IMR-90 (cell line): ENCODE measurements around the gene RSRC1. TPM values are rescaled to one million over a fixed set of nuclear protein-coding genes. Genes with fewer than 3 reads are reported as not detected.
A peak's percentile ranks its signal among the peaks of the same experiment; 100 is the strongest.

Experiments
- ATAC-seq: fragments of 200-7000 bp; cut with Tn5 transposase; 2 replicates; pipeline ENCODE4 v1.9.1; 2020; ENCODE audit warnings: low read depth, mild to moderate bottlenecking, moderate library complexity
- BruUV-seq: library from RNA; stranded (reverse); fragments of 400-500 nt; replicated peaks from 2 replicates; lab custom pipeline; 2021; lab: Mats Ljungman, UMichigan
- CTCF ChIA-PET: fragments of 300-600 bp; formaldehyde crosslinking; extraction: SDS; loops from one replicate; lab custom pipeline; 2021; ENCODE audit warnings: antibody characterized with exemption; lab: Yijun Ruan, JAX
- POLR2A ChIA-PET: fragments of 300-600 bp; sonication (Branson Sonifier 250); formaldehyde crosslinking; loops from one replicate; lab custom pipeline; 2022; ENCODE audit warnings: antibody characterized with exemption; ENCODE audit not compliant: unreplicated experiment; lab: Charles Lee
- DNase-seq: peaks from one replicate; pipeline ENCODE4 v3.0.0; 2013
- H2AFZ ChIP-seq: replicated peaks from 2 replicates; pipeline ENCODE3; 2013; ENCODE audit warnings: low read length, mild to moderate bottlenecking; ENCODE audit not compliant: poor library complexity
- H2AK5ac ChIP-seq: 2 replicates; pipeline ENCODE4 v1.6.1; 2013; ENCODE audit warnings: low read depth, low read length, inconsistent platforms
- H2AK9ac ChIP-seq: replicated peaks from 2 replicates; pipeline ENCODE3; 2013; ENCODE audit warnings: mild to moderate bottlenecking, low read depth, low read length, moderate library complexity; ENCODE audit not compliant: poor library complexity
- H2BK120ac ChIP-seq: 2 replicates; pipeline ENCODE4 v1.6.1; 2013; ENCODE audit warnings: low read depth, low read length, inconsistent platforms
- H2BK15ac ChIP-seq: 3 replicates; pipeline ENCODE4 v1.6.1; 2013; ENCODE audit warnings: low read depth, low read length, inconsistent platforms
- H2BK20ac ChIP-seq: 2 replicates; pipeline ENCODE4 v1.6.1; 2013; ENCODE audit warnings: low read depth, mild to moderate bottlenecking, inconsistent platforms, low read length, moderate library complexity
- H2BK5ac ChIP-seq: 2 replicates; pipeline ENCODE4 v1.6.1; 2013; ENCODE audit warnings: mild to moderate bottlenecking, low read depth, low read length, inconsistent platforms; ENCODE audit not compliant: poor library complexity, severe bottlenecking
- H3K14ac ChIP-seq: replicated peaks from 2 replicates; pipeline ENCODE4 v1.6.1; 2013; ENCODE audit warnings: low read depth, low read length, inconsistent platforms
- H3K18ac ChIP-seq: 2 replicates; pipeline ENCODE4 v1.6.1; 2013; ENCODE audit warnings: low read depth, low read length, control low read depth
- H3K23ac ChIP-seq: 2 replicates; pipeline ENCODE4 v1.6.1; 2013; ENCODE audit warnings: low read depth, low read length, inconsistent platforms
- H3K27ac ChIP-seq: 2 replicates; pipeline ENCODE4 v1.5.1; 2013; ENCODE audit warnings: mild to moderate bottlenecking, control low read depth, low read length; ENCODE audit not compliant: insufficient read depth
- H3K27me3 ChIP-seq: 2 replicates; pipeline ENCODE4 v1.6.1; 2013; ENCODE audit warnings: low read length; ENCODE audit not compliant: control insufficient read depth, insufficient read depth
- H3K36me3 ChIP-seq: 2 replicates; pipeline ENCODE4 v1.6.1; 2013; ENCODE audit warnings: low read length, mixed read lengths; ENCODE audit not compliant: control insufficient read depth, insufficient read depth
- H3K4ac ChIP-seq: 2 replicates; pipeline ENCODE4 v1.6.1; 2013; ENCODE audit warnings: low read depth, low read length, inconsistent platforms
- H3K4me1 ChIP-seq: 2 replicates; pipeline ENCODE4 v1.6.1; 2013; ENCODE audit warnings: low read length, mixed read lengths; ENCODE audit not compliant: control insufficient read depth, insufficient read depth
- H3K4me2 ChIP-seq: 2 replicates; pipeline ENCODE4 v1.6.1; 2013; ENCODE audit warnings: low read depth, mild to moderate bottlenecking, control low read depth, low read length, moderate library complexity
- H3K4me3 ChIP-seq: 2 replicates; pipeline ENCODE4 v1.5.1; 2013; ENCODE audit warnings: low read depth, mild to moderate bottlenecking, control low read depth, low read length, moderate library complexity; ENCODE audit not compliant: insufficient read depth
- H3K56ac ChIP-seq: 2 replicates; pipeline ENCODE4 v1.6.1; 2013; ENCODE audit warnings: low read length, inconsistent platforms; ENCODE audit not compliant: insufficient read depth; ENCODE audit errors: extremely low read depth
- H3K79me1 ChIP-seq, 2 experiments: 2 replicates each; pipeline ENCODE4 v1.6.1; 2013; ENCODE audit warnings: low read length in 2 of 2, inconsistent platforms in 1 of 2, low read depth in 1 of 2
- H3K9ac ChIP-seq: 2 replicates; pipeline ENCODE4 v1.6.1; 2013; ENCODE audit warnings: low read depth, low read length, control low read depth
- H3K9me1 ChIP-seq: 2 replicates; pipeline ENCODE4 v1.6.1; 2013; ENCODE audit warnings: low read length, inconsistent platforms; ENCODE audit not compliant: insufficient read depth
- H3K9me3 ChIP-seq: 2 replicates; pipeline ENCODE4 v1.6.1; 2013; ENCODE audit warnings: low read length; ENCODE audit not compliant: control insufficient read depth, insufficient read depth
- H4K20me1 ChIP-seq: 2 replicates; pipeline ENCODE4 v1.6.1; 2013; ENCODE audit warnings: low read length, inconsistent platforms; ENCODE audit not compliant: insufficient read depth
- H4K5ac ChIP-seq: 2 replicates; pipeline ENCODE4 v1.6.1; 2013; ENCODE audit warnings: mild to moderate bottlenecking, low read depth, low read length, control low read depth
- H4K8ac ChIP-seq, 2 experiments: 2 replicates each; pipeline ENCODE4 v1.6.1; 2013; ENCODE audit warnings: low read depth in 2 of 2, low read length in 2 of 2, control low read depth in 1 of 2, inconsistent platforms in 1 of 2
- H4K91ac ChIP-seq: 2 replicates; pipeline ENCODE4 v1.6.1; 2013; ENCODE audit warnings: low read depth, low read length, inconsistent platforms; ENCODE audit not compliant: insufficient read depth
- BHLHE40 ChIP-seq: fragments of 150-350 bp; IDR thresholded peaks from 2 replicates; pipeline ENCODE4 v1.6.1; 2016; ENCODE audit warnings: mild to moderate bottlenecking, low read depth, low read length
- CEBPB ChIP-seq: IDR thresholded peaks from 2 replicates; pipeline ENCODE4 v1.6.1; 2012; ENCODE audit warnings: low read depth, low read length, improper control_type of control experiment
- CHD1 ChIP-seq: IDR thresholded peaks from 2 replicates; pipeline ENCODE4 v1.6.1; 2012; ENCODE audit warnings: low read depth, low read length, improper control_type of control experiment
- FOS ChIP-seq: fragments of 150-350 bp; IDR thresholded peaks from 2 replicates; pipeline ENCODE4 v1.6.1; 2016; ENCODE audit warnings: low read depth, low read length
- MAFK ChIP-seq: IDR thresholded peaks from 2 replicates; pipeline ENCODE4 v1.6.1; 2012; ENCODE audit warnings: low read depth, low read length, improper control_type of control experiment
- MAZ ChIP-seq: IDR thresholded peaks from 2 replicates; pipeline ENCODE4 v1.6.1; 2012; ENCODE audit warnings: low read depth, mild to moderate bottlenecking, low read length, improper control_type of control experiment, moderate library complexity, borderline replicate concordance
- MXI1 ChIP-seq: IDR thresholded peaks from 2 replicates; pipeline ENCODE4 v1.6.1; 2012; ENCODE audit warnings: low read depth, mild to moderate bottlenecking, low read length, moderate library complexity, borderline replicate concordance
- NFE2L2 ChIP-seq: fragments of 150-350 bp; IDR thresholded peaks from 2 replicates; pipeline ENCODE4 v1.6.1; 2016; ENCODE audit warnings: low read depth, mild to moderate bottlenecking, low read length
- POLR2A ChIP-seq: IDR thresholded peaks from 2 replicates; pipeline ENCODE4 v1.6.1; 2012; ENCODE audit warnings: mild to moderate bottlenecking, low read depth, low read length
- RAD21 ChIP-seq: IDR thresholded peaks from 2 replicates; pipeline ENCODE4 v1.6.1; 2012; ENCODE audit warnings: low read length, improper control_type of control experiment
- RFX5 ChIP-seq: IDR thresholded peaks from 2 replicates; pipeline ENCODE4 v1.8.0; 2012; ENCODE audit warnings: low read depth, mild to moderate bottlenecking, low read length, moderate library complexity
- SMC3 ChIP-seq: fragments of 150-350 bp; IDR thresholded peaks from 2 replicates; pipeline ENCODE4 v1.6.1; 2016; ENCODE audit warnings: low read depth, mild to moderate bottlenecking, antibody characterized with exemption, low read length, moderate library complexity
- WGBS, 2 experiments: methylation state at CpG; one replicate each; pipeline versions ENCODE4 v1.1.5 to v1.1.7; 2013; ENCODE audit warnings: missing lambda C conversion rate in 2 of 2; ENCODE audit not compliant: insufficient read length in 1 of 2; ENCODE audit errors: extremely low coverage in 2 of 2; 5-methylcytosine and 5-hydroxymethylcytosine counted together
- dilution Hi-C: fragments of 300-500 bp; cut with HindIII; formaldehyde crosslinking; loops from one replicate; pipeline ENCODE4 v1.14.3; 2018; ENCODE audit warnings: low sequenced_read_pairs; ENCODE audit not compliant: unreplicated experiment
- in situ Hi-C: fragments of 300-500 bp; cut with MboI; formaldehyde crosslinking; loops from 3 replicates; pipeline ENCODE4 v1.14.3; 2019; ENCODE audit warnings: low sequenced_read_pairs, inconsistent platforms, mixed read lengths
- intact Hi-C: fragments of 100-400 bp; cut with micrococcal nuclease; formaldehyde crosslinking; loops from 2 replicates; pipeline ENCODE4 v1.10.0; 2022
- polyA plus RNA-seq, 3 experiments: library from polyadenylated mRNA; depleted of rRNA; stranded (reverse); fragments of >200 nt; gene quantifications; 2 replicates each; pipeline ENCODE4 v1.2.3, GENCODE V29; 2012; ENCODE audit warnings: low replicate concordance in 1 of 3
- total RNA-seq: library from RNA; depleted of rRNA; stranded (reverse); fragments of >200 nt; gene quantifications from 2 replicates; pipeline ENCODE4 v1.2.3, GENCODE V29; 2012
- TF ChIP-seq, protein P1 (sequence below): fragments of 150-350 bp; IDR thresholded peaks from 2 replicates; pipeline ENCODE4 v1.6.1; 2016; ENCODE audit warnings: low read depth, mild to moderate bottlenecking, low read length, moderate library complexity, borderline replicate concordance
- TF ChIP-seq, protein P2 (sequence below): fragments of 150-350 bp; IDR thresholded peaks from 2 replicates; pipeline ENCODE4 v1.6.1; 2017; ENCODE audit warnings: mild to moderate bottlenecking, antibody characterized with exemption, low read length, low read depth

Gene RSRC1
- total and polyA plus RNA-seq, 2 of the 4 experiments (the other 2 are of a cell fraction), result 3.8 to 41.8 TPM

DNA sequence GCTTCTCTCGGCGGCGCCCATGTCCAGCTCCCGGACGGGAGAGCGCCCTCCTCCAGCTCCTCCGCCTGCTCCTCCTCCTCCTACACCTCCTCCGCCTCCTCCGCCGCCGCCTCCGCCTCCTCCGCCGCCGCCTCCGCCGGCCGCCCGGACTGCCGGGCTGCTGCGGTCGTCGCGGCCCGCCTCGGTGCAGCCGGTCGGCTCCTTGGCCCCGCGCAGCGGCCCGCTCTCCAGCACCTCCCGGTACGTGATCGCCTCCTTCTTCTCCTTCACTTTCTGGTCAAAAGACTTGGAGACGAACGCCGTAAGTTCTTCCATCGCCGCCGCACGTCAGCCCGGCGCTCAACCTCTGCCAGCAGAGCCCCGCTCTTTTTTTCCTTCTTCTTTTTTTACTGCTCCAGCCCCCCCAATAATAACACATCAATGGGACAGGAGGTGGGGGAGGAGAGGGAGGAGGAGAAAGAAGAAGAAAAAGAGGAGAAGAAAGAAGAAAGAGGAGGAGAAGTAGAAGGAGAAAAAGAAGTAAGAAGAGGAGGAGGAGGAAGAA, 4.1 kb upstream of the RSRC1 start (continued):
- TF ChIP-seq BHLHE40, result no peak

DNA sequence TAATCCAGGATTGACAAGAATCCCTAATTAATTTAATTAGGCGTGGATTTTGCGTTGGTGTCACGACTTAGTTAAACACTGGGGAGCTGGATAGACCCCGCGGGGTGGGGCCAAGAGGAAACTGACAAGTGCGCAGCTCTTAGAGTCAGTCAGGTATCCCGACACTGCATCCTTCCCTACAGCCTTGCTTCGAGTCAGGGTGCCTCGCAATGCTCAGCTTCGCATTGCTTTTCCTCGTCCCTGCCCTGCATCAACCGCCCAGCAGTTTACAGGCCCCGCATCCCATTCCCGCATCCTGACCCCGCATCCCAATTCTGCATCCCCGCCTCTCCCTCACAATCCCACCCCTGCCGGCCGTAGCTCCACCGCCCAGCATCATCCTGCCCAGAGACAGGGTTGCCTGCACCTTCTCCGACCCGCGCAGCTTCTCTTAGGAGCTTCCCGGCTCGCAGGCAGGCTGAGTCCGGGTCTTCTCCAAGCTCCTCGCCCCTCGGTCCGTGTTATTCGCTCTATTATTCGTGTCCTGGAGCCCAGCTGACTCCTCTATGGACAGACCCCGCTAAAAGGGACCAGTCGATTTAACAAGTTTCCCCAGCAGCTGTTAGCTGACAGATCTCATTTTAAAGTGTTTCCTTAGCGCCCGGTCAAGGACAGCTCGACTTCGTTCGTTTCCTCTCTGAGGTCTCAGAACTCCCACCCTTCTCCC, 3.0 kb upstream of the RSRC1 start:
- H2BK15ac ChIP-seq, result no peak overlapping the region
- no peak overlapping the region for H4K5ac ChIP-seq
- H3K9ac ChIP-seq, result no peak overlapping the region
- H3K4me1 ChIP-seq, result peaks cover 2% of the 10 kb centered on the region; the same call in 1 of the 2 replicates
- no peak overlapping the region for H2BK5ac ChIP-seq
- H3K79me1 ChIP-seq, result peaks cover 6 to 12% of the 10 kb centered on the region in 2 experiments; a peak in 3 of 4 replicates
- ATAC-seq, result no peak
- H3K18ac ChIP-seq, result no peak overlapping the region
- H4K20me1 ChIP-seq, result peaks cover 5% of the 10 kb centered on the region; the same call in 1 of the 2 replicates
- in situ Hi-C loops (loop anchor here (25.0 kb wide), 1 partner anchor 680 kb away; no protein-coding TSS in a partner anchor), intact Hi-C loops (loop anchor here (5.0 to 10.0 kb wide), 4 partner anchors 205 to 575 kb away; partner anchors contain the start of gene GFM1), dilution Hi-C loops (no loop called here)
- no peak overlapping the region for H2BK120ac ChIP-seq
- peak overlapping the region; percentile 83 for H2AFZ ChIP-seq
- CTCF ChIA-PET, result no interaction called here
- no peak for DNase-seq
- no peak overlapping the region for H4K8ac ChIP-seq
- no peak overlapping the region for H4K91ac ChIP-seq
- no peak overlapping the region for H3K14ac ChIP-seq
- no peak overlapping the region for H3K4ac ChIP-seq
- H2AK9ac ChIP-seq, result peak overlapping the region; percentile 76
- peaks cover 62% of the 10 kb centered on the region for H3K27me3 ChIP-seq
- peaks cover 8% of the 10 kb centered on the region; the same call in 1 of the 2 replicates for H3K9me3 ChIP-seq
- WGBS, 2 experiments, result 0% methylated on average over 16 of the region's 37 CpGs; no CpG with 5 or more reads in 1 of the 2 experiments
- no peak overlapping the region for H3K56ac ChIP-seq
- H2AK5ac ChIP-seq, result no peak overlapping the region
- no peaks in the 10 kb centered on the region for H3K9me1 ChIP-seq
- no peaks in the 10 kb centered on the region for H3K36me3 ChIP-seq
- no TSS peak for BruUV-seq
- peak overlapping the region; percentile 63 for H3K4me2 ChIP-seq
- POLR2A ChIA-PET, result interaction anchor here (0.7 kb wide), 1 partner anchor 157 kb away, joined by 4 read pairs; no protein-coding TSS in a partner anchor
- no peak overlapping the region for H3K27ac ChIP-seq
- 0 out of 2 replicates have a peak overlapping the region, but pooled peaks have one; percentile 50 for H3K23ac ChIP-seq
- H3K4me3 ChIP-seq, result peak overlapping the region; percentile 64
- no peak overlapping the region for H2BK20ac ChIP-seq
- TF ChIP-seq SMC3, result no peak
- TF ChIP-seq NFE2L2, result no peak
- TF ChIP-seq MAZ, result no peak
- TF ChIP-seq RFX5, result no peak
- no peak for TF ChIP-seq RAD21
- TF ChIP-seq CHD1, result no peak
- TF ChIP-seq CEBPB, result no peak
- TF ChIP-seq, protein P1, sequence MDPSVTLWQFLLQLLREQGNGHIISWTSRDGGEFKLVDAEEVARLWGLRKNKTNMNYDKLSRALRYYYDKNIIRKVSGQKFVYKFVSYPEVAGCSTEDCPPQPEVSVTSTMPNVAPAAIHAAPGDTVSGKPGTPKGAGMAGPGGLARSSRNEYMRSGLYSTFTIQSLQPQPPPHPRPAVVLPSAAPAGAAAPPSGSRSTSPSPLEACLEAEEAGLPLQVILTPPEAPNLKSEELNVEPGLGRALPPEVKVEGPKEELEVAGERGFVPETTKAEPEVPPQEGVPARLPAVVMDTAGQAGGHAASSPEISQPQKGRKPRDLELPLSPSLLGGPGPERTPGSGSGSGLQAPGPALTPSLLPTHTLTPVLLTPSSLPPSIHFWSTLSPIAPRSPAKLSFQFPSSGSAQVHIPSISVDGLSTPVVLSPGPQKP, result no peak
- no peak for TF ChIP-seq POLR2A
- TF ChIP-seq, protein P2, sequence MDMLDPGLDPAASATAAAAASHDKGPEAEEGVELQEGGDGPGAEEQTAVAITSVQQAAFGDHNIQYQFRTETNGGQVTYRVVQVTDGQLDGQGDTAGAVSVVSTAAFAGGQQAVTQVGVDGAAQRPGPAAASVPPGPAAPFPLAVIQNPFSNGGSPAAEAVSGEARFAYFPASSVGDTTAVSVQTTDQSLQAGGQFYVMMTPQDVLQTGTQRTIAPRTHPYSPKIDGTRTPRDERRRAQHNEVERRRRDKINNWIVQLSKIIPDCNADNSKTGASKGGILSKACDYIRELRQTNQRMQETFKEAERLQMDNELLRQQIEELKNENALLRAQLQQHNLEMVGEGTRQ, result no peak
- no peak for TF ChIP-seq FOS
- TF ChIP-seq MXI1, result no peak
- no peak for TF ChIP-seq BHLHE40
- TF ChIP-seq MAFK, result no peak
